Liver (tissue), 9 donors: Measurements from ENCODE around the gene RNH1. TPM values are rescaled to one million over a fixed set of nuclear protein-coding genes. Genes with fewer than 3 reads are reported as not detected.

Source experiments
- DNase-seq: peaks from one replicate; pipeline ENCODE4 v3.0.0-alpha.2; 2017; ENCODE audit warnings: low spot score
- H3K27ac ChIP-seq, 2 donors: one replicate each; pipeline ENCODE4 v1.7.0; 2013; ENCODE audit warnings: inconsistent platforms in 2 of 2, low read length in 2 of 2, control low read depth in 1 of 2, low read depth in 1 of 2, mild to moderate bottlenecking in 1 of 2
- H3K27me3 ChIP-seq, 4 donors: one replicate each; pipeline versions ENCODE4 v1.6.1 to v1.7.0; 2013; ENCODE audit warnings: low read length in 3 of 4, inconsistent platforms in 1 of 4, mild to moderate bottlenecking in 1 of 4, moderate library complexity in 1 of 4; ENCODE audit not compliant: control insufficient read depth in 4 of 4, insufficient read depth in 4 of 4
- H3K36me3 ChIP-seq, 4 donors: one replicate each; pipeline versions ENCODE4 v1.6.1 to v1.7.0; 2013; ENCODE audit warnings: low read length in 3 of 4, mild to moderate bottlenecking in 3 of 4, low read depth in 1 of 4, moderate library complexity in 1 of 4; ENCODE audit not compliant: control insufficient read depth in 4 of 4, insufficient read depth in 3 of 4
- H3K4me1 ChIP-seq, 4 donors: one replicate each; pipeline versions ENCODE4 v1.6.1 to v1.7.0; 2013; ENCODE audit warnings: low read length in 3 of 4, mild to moderate bottlenecking in 3 of 4, moderate library complexity in 1 of 4; ENCODE audit not compliant: control insufficient read depth in 4 of 4, insufficient read depth in 4 of 4
- H3K4me3 ChIP-seq, 3 donors: one replicate each; pipeline versions ENCODE4 v1.6.1 to v1.7.0; 2013; ENCODE audit warnings: low read length in 3 of 3, control low read depth in 1 of 3, low read depth in 1 of 3, mild to moderate bottlenecking in 1 of 3
- H3K9ac ChIP-seq, 2 donors: one replicate each; pipeline ENCODE4 v1.7.0; 2013; ENCODE audit warnings: low read length in 2 of 2, mild to moderate bottlenecking in 2 of 2, moderate library complexity in 2 of 2, control low read depth in 1 of 2, low read depth in 1 of 2
- H3K9me3 ChIP-seq, 4 donors: one replicate each; pipeline versions ENCODE4 v1.6.1 to v1.7.0; 2013; ENCODE audit warnings: low read length in 3 of 4; ENCODE audit not compliant: control insufficient read depth in 4 of 4
- ATF3 ChIP-seq: IDR thresholded peaks from 2 replicates; pipeline ENCODE4 v1.6.1; 2016; ENCODE audit warnings: antibody characterized with exemption
- CTCF ChIP-seq: fragments of 150-350 bp; IDR thresholded peaks from 2 replicates; pipeline ENCODE4 v1.5.1; 2017; ENCODE audit warnings: improper control_type of control experiment, low read depth, low read length; ENCODE audit not compliant: missing input control
- EGR1 ChIP-seq, 2 donors: IDR thresholded peaks; 2 replicates each; pipeline ENCODE4 v1.6.1; 2016 to 2018; ENCODE audit warnings: antibody characterized with exemption in 2 of 2, low read depth in 2 of 2
- FOXA2 ChIP-seq: IDR thresholded peaks from 2 replicates; pipeline ENCODE4 v1.6.1; 2016; ENCODE audit warnings: antibody characterized with exemption
- GABPA ChIP-seq, 2 donors: IDR thresholded peaks in 1 of 2; conservative IDR thresholded peaks in 1 of 2; 2 replicates each; pipeline ENCODE4 v1.6.1; 2016; ENCODE audit warnings: antibody characterized with exemption in 2 of 2, mild to moderate bottlenecking in 1 of 2, moderate library complexity in 1 of 2
- HNF4A ChIP-seq, 2 donors: conservative IDR thresholded peaks; 2 replicates each; pipeline ENCODE4 v1.6.1; 2016; ENCODE audit warnings: antibody characterized with exemption in 2 of 2, mild to moderate bottlenecking in 2 of 2
- HNF4G ChIP-seq: IDR thresholded peaks from 2 replicates; pipeline ENCODE4 v1.6.1; 2016; ENCODE audit warnings: antibody characterized with exemption
- MAX ChIP-seq: IDR thresholded peaks from 2 replicates; pipeline ENCODE4 v1.6.1; 2016; ENCODE audit warnings: antibody characterized with exemption
- NR2F2 ChIP-seq: IDR thresholded peaks from 2 replicates; pipeline ENCODE4 v1.6.1; 2016; ENCODE audit warnings: antibody characterized with exemption
- RAD21 ChIP-seq, 2 donors: IDR thresholded peaks; 2 replicates each; pipeline ENCODE4 v1.6.1; 2016; ENCODE audit warnings: antibody characterized with exemption in 2 of 2, mild to moderate bottlenecking in 2 of 2
- REST ChIP-seq: IDR thresholded peaks from 2 replicates; pipeline ENCODE4 v1.6.1; 2016; ENCODE audit warnings: antibody characterized with exemption, mild to moderate bottlenecking
- SP1 ChIP-seq: IDR thresholded peaks from 2 replicates; pipeline ENCODE4 v1.6.1; 2018; ENCODE audit warnings: antibody characterized with exemption, mild to moderate bottlenecking
- TAF1 ChIP-seq: conservative IDR thresholded peaks from 2 replicates; pipeline ENCODE4 v1.6.1; 2016; ENCODE audit warnings: antibody characterized with exemption, mild to moderate bottlenecking
- ZBTB33 ChIP-seq: IDR thresholded peaks from 2 replicates; pipeline ENCODE4 v1.6.1; 2016; ENCODE audit warnings: antibody characterized with exemption
- WGBS: extraction: QIAGEN DNeasy Blood & Tissue Kit; methylation state at CpG from one replicate; pipeline ENCODE4 v1.1.7; 2013; 5-methylcytosine and 5-hydroxymethylcytosine counted together
- polyA plus RNA-seq, 2 donors: library from polyadenylated mRNA; stranded (reverse) in 1 of 2; unstranded in 1 of 2; fragments of 200-250 nt in 1 of 2; fragments of >200 nt in 1 of 2; fragmentation: Nextera tagmentation in 1 of 2; extraction: Ambion mirVana in 1 of 2; gene quantifications; one replicate each; pipeline versions ENCODE4 v1.2.1 to v1.2.3, GENCODE V29; 2013 to 2015
- total RNA-seq, 2 donors: library from RNA; depleted of rRNA; stranded (reverse); fragments of >200 nt; gene quantifications; one replicate each; pipeline ENCODE4 v1.2.3, GENCODE V29; 2014
- donor health status: healthy.
- donor health status: healthy.
- donor health status: healthy.
- donor health status: healthy.
- donor health status: healthy.

The RNH1 gene
- total and polyA plus RNA-seq, 4 donors, result 68.5 to 99.1 (median 76.8) TPM

- Histone ChIP-seq H3K9me3 (no peaks in the 10 kb centered on the region), H3K4me3 (no peak overlapping the region), H3K27ac (no peak overlapping the region), H3K36me3 (peaks cover 0 to 17% (median 7%) of the 10 kb centered on the region in 4 donors), H3K9ac (no peak overlapping the region), H3K27me3 (no peaks in the 10 kb centered on the region), H3K4me1 (no peaks in the 10 kb centered on the region)
- DNase-seq, result no peak
- 95% methylated on average over 41 of the region's 41 CpGs for WGBS
- TF ChIP-seq ATF3 (no peak), MAX (no peak), GABPA (IDR thresholded peaks at IDR 0.05 in 1 of 2, conservative IDR thresholded peaks at IDR 0.05 in 1 of 2) (no peak), TAF1 (no peak), HNF4G (no peak), ZBTB33 (no peak), CTCF (no peak), HNF4A (conservative IDR thresholded peaks at IDR 0.05) (no peak), NR2F2 (no peak), REST (no peak), EGR1 (IDR thresholded peaks at IDR 0.05; ENCODE audit: low read depth in 2 of 2) (no peak), RAD21 (IDR thresholded peaks at IDR 0.05) (no peak), SP1 (no peak), FOXA2 (no peak)
Observed at GRCh38 chr11:460331-461199, 46.5 kb downstream of the RNH1 start.
